Smooth muscle cell of the coronary artery (primary cell): ENCODE measurements around the gene NEK10. TPM values are rescaled to one million over a fixed set of nuclear protein-coding genes. Genes with fewer than 3 reads are reported as not detected.

ENCODE experiments used
- total RNA-seq: library from RNA; depleted of rRNA; stranded (reverse); fragments of >200 nt; gene quantifications from 2 replicates; pipeline ENCODE4 v1.2.3, GENCODE V29; 2014; ENCODE audit warnings: low replicate concordance

The NEK10 gene, protein sequence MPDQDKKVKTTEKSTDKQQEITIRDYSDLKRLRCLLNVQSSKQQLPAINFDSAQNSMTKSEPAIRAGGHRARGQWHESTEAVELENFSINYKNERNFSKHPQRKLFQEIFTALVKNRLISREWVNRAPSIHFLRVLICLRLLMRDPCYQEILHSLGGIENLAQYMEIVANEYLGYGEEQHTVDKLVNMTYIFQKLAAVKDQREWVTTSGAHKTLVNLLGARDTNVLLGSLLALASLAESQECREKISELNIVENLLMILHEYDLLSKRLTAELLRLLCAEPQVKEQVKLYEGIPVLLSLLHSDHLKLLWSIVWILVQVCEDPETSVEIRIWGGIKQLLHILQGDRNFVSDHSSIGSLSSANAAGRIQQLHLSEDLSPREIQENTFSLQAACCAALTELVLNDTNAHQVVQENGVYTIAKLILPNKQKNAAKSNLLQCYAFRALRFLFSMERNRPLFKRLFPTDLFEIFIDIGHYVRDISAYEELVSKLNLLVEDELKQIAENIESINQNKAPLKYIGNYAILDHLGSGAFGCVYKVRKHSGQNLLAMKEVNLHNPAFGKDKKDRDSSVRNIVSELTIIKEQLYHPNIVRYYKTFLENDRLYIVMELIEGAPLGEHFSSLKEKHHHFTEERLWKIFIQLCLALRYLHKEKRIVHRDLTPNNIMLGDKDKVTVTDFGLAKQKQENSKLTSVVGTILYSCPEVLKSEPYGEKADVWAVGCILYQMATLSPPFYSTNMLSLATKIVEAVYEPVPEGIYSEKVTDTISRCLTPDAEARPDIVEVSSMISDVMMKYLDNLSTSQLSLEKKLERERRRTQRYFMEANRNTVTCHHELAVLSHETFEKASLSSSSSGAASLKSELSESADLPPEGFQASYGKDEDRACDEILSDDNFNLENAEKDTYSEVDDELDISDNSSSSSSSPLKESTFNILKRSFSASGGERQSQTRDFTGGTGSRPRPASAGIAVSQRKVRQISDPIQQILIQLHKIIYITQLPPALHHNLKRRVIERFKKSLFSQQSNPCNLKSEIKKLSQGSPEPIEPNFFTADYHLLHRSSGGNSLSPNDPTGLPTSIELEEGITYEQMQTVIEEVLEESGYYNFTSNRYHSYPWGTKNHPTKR
- 6.5 and 35.3 TPM in 2 replicates for total RNA-seq

DNA sequence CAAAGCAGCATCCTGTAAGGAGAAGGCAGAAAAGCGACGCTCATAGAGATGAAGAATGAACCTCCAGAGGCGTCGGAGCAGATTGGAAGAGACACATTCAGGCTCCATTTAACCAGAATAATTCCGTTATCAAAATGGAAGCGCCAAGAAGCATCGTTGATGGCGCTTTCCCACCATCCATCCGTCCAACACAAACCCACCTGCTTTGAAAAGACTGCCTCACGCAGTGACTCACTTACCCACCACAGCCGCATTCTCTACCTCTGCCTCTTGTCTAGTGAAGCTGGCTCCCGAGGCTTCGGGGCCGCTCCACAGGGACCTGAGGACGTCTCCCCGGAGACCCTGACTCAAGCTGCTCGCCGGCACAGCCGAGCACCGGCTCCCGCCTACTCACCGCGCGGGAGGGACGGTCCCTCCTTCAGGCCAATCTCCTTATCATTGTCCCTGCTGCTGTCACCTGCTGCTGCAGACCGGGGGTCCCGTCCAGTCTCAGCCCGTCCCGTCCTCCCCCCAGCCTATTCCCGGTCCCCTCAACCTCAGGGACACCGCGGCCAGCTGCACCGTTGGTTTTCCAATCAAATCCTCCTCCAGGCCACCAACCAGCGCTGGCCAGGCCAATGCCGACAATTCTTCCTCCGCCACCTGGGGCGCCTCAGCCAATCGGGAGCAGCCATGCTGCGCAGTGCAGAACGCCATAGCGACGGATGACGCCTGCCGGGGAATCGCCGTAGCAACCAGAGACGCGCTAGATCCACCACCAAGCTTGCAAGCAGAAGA lies at the start of gene NEK10:
Gene NEK10, minus strand, starts transcription at position 553 of the 777 bp plus-strand sequence. CDS start 16,501 bp downstream, outside the sequence.

Other genes with a start within 250 kb of the NEK10 start
- gene SLC4A7, start 115.0 kb upstream of the NEK10 start, total RNA-seq, result 111 and 143 TPM in 2 replicates